ENCODE results near the gene CHRNB1. TPM values are rescaled to one million over a fixed set of nuclear protein-coding genes. Genes with fewer than 3 reads are reported as not detected.

Gene CHRNB1
- total RNA-seq, 4 donors from 2014 or later: 3.0 to 10.9 (median 7.4) TPM

GRCh38 chr17:7431231-7431630 lies 13.6 kb upstream of the CHRNB1 start:
- ATAC-seq (ENCODE audit: low FRiP score) (no peak), DNase-seq (ENCODE audit: low spot score) (no peak)
- TF ChIP-seq, protein P1, sequence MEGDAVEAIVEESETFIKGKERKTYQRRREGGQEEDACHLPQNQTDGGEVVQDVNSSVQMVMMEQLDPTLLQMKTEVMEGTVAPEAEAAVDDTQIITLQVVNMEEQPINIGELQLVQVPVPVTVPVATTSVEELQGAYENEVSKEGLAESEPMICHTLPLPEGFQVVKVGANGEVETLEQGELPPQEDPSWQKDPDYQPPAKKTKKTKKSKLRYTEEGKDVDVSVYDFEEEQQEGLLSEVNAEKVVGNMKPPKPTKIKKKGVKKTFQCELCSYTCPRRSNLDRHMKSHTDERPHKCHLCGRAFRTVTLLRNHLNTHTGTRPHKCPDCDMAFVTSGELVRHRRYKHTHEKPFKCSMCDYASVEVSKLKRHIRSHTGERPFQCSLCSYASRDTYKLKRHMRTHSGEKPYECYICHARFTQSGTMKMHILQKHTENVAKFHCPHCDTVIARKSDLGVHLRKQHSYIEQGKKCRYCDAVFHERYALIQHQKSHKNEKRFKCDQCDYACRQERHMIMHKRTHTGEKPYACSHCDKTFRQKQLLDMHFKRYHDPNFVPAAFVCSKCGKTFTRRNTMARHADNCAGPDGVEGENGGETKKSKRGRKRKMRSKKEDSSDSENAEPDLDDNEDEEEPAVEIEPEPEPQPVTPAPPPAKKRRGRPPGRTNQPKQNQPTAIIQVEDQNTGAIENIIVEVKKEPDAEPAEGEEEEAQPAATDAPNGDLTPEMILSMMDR (IDR thresholded peaks at IDR 0.05): no peak

DNA sequence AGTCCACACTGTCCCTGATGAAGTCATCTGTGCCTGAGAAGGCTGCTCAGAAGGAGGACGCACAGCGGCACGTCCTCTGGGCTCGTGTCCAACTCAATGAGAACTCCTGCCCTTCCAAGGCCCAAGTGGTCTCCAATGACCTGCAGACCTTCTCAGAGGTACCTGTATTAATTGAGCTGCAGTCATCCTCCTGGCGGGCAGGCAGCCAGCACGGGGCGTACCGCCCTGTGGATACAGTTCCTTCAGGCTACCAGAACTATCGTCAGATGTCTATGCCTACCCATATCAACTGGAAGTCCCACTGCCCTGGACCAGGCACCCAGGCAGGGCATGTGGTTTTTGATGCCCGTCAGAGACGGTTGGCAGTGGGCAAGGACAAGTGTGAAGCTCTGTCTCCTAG lies 12.6 kb upstream of the CHRNB1 start:
- TF ChIP-seq, protein P1 (IDR thresholded peaks at IDR 0.05): no peak
- no peak for ATAC-seq (ENCODE audit: low FRiP score)

GRCh38 chr17:7435676-7436555 lies 8.9 kb upstream of the CHRNB1 start:
- TF ChIP-seq, protein P1 (IDR thresholded peaks at IDR 0.05): peak in 1 of 3 donors; percentile 3
- no peak for ATAC-seq (ENCODE audit: low FRiP score)
- no peak for DNase-seq (ENCODE audit: low spot score)

More for the DNA sequence above, 12.6 kb upstream of the CHRNB1 start:
- no peak for DNase-seq (ENCODE audit: low spot score)

GRCh38 chr17:7436556-7437368 lies 8.1 kb upstream of the CHRNB1 start:
- ATAC-seq (ENCODE audit: low FRiP score): peak; percentile 69
- DNase-seq (ENCODE audit: low spot score): no peak
- TF ChIP-seq, protein P1 (IDR thresholded peaks at IDR 0.05): peak in 1 of 3 donors; percentile 40

DNA sequence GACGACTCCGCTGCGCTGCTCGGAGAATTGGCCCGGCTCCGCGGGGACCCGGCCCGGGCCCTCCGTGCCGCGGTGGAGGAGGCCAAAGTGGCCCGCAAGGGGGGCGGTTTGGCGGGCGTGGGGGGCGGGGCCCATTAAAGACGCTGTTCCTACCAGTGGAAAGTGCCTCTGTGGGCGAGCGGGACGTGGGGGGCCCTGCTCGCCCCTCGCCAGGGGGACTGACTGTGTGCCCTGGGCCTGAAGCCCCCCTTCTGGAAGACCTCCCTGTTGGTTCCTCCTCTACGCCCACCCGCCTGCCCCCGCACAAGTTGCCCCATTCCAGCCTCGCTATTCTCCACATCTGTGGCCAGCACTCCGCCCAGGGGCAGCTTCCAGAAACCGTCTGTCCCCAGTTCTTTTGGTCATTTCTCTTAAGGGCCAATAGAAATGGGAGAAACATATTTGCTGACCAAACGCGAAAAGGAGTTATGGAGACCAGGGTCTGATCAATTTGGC lies 7.4 kb upstream of the CHRNB1 start:
- DNase-seq (ENCODE audit: low spot score) (no peak), ATAC-seq (ENCODE audit: low FRiP score) (no peak)
- TF ChIP-seq, protein P1 (IDR thresholded peaks at IDR 0.05): no peak

- no peak for DNase-seq (ENCODE audit: low spot score)
- ATAC-seq (ENCODE audit: low FRiP score): no peak
- TF ChIP-seq, protein P1 (IDR thresholded peaks at IDR 0.05): no peak
Observed at GRCh38 chr17:7437950-7438614, 6.8 kb upstream of the CHRNB1 start.

Data from omental fat pad (tissue), 4 donors.